ENCODE data around the gene SLC35F3. TPM values are rescaled to one million over a fixed set of nuclear protein-coding genes. Genes with fewer than 3 reads are reported as not detected.

The SLC35F3 gene
- total RNA-seq, 3 donors from 2014 or later, result 0.17 to 0.89 (median 0.20) TPM

GRCh38 chr1:233865902-233866301 lies 38.6 kb upstream of the SLC35F3 start:
- Histone ChIP-seq H3K9me3 (peaks cover 3% of the 10 kb centered on the region), H3K4me1 (ENCODE audit: low read depth) (no peaks in the 10 kb centered on the region), H3K36me3 (ENCODE audit: low read depth) (no peaks in the 10 kb centered on the region), H3K4me3 (no peak overlapping the region)
- intact Hi-C loops (cut with DNase I, micrococcal nuclease), result no loop called here
- DNase-seq (no peak), ATAC-seq (no peak)
- TF ChIP-seq, protein P1, sequence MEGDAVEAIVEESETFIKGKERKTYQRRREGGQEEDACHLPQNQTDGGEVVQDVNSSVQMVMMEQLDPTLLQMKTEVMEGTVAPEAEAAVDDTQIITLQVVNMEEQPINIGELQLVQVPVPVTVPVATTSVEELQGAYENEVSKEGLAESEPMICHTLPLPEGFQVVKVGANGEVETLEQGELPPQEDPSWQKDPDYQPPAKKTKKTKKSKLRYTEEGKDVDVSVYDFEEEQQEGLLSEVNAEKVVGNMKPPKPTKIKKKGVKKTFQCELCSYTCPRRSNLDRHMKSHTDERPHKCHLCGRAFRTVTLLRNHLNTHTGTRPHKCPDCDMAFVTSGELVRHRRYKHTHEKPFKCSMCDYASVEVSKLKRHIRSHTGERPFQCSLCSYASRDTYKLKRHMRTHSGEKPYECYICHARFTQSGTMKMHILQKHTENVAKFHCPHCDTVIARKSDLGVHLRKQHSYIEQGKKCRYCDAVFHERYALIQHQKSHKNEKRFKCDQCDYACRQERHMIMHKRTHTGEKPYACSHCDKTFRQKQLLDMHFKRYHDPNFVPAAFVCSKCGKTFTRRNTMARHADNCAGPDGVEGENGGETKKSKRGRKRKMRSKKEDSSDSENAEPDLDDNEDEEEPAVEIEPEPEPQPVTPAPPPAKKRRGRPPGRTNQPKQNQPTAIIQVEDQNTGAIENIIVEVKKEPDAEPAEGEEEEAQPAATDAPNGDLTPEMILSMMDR (IDR thresholded peaks at IDR 0.05), result no peak

DNA sequence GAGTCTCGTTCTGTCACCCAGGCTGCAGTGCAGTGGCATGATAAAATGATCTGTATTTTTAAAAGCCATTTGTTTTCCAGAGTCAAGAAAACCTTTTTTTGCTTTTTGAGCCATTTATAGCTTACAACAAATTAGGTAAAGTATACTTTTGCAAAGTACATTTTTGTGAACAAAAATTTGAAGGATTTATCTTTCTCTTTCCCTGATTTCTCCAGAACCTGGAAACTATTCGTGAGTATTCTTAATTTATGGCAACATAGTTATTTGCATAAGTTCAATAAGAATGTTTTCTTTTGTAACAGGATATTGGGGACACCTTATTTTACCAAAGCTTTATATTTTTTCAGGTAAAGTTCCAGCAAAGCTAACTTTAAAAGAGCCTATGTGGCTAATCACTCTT lies 37.4 kb upstream of the SLC35F3 start:
- intact Hi-C loops (cut with DNase I, micrococcal nuclease), result no loop called here
- no peak overlapping the region for H3K4me3 ChIP-seq
- no peaks in the 10 kb centered on the region for H3K4me1 ChIP-seq (ENCODE audit: low read depth)
- DNase-seq (no peak), ATAC-seq (no peak)
- H3K36me3 ChIP-seq (ENCODE audit: low read depth), result no peaks in the 10 kb centered on the region
- TF ChIP-seq, protein P1 (IDR thresholded peaks at IDR 0.05), result no peak
- peaks cover 3% of the 10 kb centered on the region for H3K9me3 ChIP-seq

GRCh38 chr1:233868461-233868860 lies 36.0 kb upstream of the SLC35F3 start:
- intact Hi-C loops (cut with DNase I, micrococcal nuclease), result no loop called here
- ATAC-seq, result no peak
- TF ChIP-seq, protein P1 (IDR thresholded peaks at IDR 0.05), result no peak

GRCh38 chr1:233869680-233870079 lies 34.8 kb upstream of the SLC35F3 start:
- Histone ChIP-seq H3K4me1 (ENCODE audit: low read depth) (no peaks in the 10 kb centered on the region), H3K36me3 (ENCODE audit: low read depth) (no peaks in the 10 kb centered on the region), H3K4me3 (no peak overlapping the region), H3K9me3 (peaks cover 3% of the 10 kb centered on the region)
- intact Hi-C loops (cut with DNase I, micrococcal nuclease), result no loop called here
- ATAC-seq (no peak), DNase-seq (no peak)
- TF ChIP-seq, protein P1 (IDR thresholded peaks at IDR 0.05), result no peak

More at GRCh38 chr1:233868461-233868860, 36.0 kb upstream of the SLC35F3 start:
- Histone ChIP-seq H3K36me3 (ENCODE audit: low read depth) (no peaks in the 10 kb centered on the region), H3K4me3 (no peak overlapping the region), H3K4me1 (ENCODE audit: low read depth) (no peaks in the 10 kb centered on the region), H3K9me3 (peaks cover 3% of the 10 kb centered on the region)
- DNase-seq, result no peak

DNA sequence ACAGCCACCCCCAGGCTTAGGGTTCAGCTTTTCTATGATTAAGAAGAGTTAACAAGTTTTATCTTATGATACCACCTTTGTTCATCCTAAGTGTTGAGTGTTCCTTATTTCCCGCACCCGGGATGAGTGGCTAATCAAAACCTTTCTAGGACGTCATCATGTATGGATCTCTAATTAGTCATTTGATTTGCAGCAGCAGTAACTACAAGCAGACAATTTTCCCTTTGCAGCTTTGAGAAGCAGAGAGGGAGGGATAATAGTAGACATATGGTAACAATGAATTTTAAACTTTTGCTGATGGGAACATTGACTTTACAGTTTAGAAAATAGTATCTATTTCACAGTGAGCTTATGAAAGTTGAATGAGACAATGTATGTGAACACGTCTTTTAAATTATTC lies 30.8 kb upstream of the SLC35F3 start:
- no peak for ATAC-seq
- intact Hi-C loops (cut with DNase I, micrococcal nuclease), result no loop called here
- TF ChIP-seq, protein P1 (IDR thresholded peaks at IDR 0.05), result no peak
- Histone ChIP-seq H3K9me3 (no peaks in the 10 kb centered on the region), H3K4me3 (no peak overlapping the region), H3K4me1 (ENCODE audit: low read depth) (no peaks in the 10 kb centered on the region), H3K36me3 (ENCODE audit: low read depth) (no peaks in the 10 kb centered on the region)
- DNase-seq, result no peak

- no peaks in the 10 kb centered on the region for H3K36me3 ChIP-seq (ENCODE audit: low read depth)
- H3K9me3 ChIP-seq, result no peaks in the 10 kb centered on the region
- intact Hi-C loops (cut with DNase I, micrococcal nuclease), result no loop called here
- H3K4me3 ChIP-seq, result no peak overlapping the region
- no peak for DNase-seq
- no peak for ATAC-seq
- H3K4me1 ChIP-seq (ENCODE audit: low read depth), result no peaks in the 10 kb centered on the region
- TF ChIP-seq, protein P1 (IDR thresholded peaks at IDR 0.05), result no peak
These were observed 24.6 kb upstream of the SLC35F3 start for GRCh38 chr1:233879841-233880240.
